Retina (tissue), 1 donor: ENCODE results near the gene NCOA7.
A peak's percentile ranks its signal among the peaks of the same experiment; 100 is the strongest.
"Not testable (repeated sequence)": the region's sequence is repeated elsewhere in the genome, so short reads cannot be mapped to it uniquely, and the experiment has no call there.

Experiments used
- DNase-seq: peaks from one replicate; pipeline ENCODE4 v3.0.0-alpha.2; 2016

The NCOA7 gene

GRCh38 chr6:125842091-125842626 lies 51.4 kb downstream of the NCOA7 start:
- DNase-seq = no peak

DNA sequence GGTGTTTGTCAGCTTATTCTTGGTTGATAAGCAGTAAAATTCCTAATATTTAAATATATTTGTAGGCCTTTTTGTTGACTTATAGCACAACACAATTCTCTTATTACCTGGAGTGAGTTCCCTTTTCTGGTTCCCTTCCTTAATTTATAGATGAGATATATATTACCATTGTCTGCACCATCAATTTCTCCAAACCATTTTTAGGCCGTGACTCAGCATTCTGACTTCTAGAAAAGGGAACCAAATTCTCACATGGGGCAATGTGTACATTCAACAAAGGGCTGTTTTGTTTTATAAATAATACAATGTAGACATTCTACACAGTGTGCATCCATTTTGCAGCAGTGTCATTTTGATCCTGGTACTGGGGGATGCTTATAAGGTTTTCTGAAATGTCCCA lies 52.8 kb downstream of the NCOA7 start:
- no peak for DNase-seq

DNA sequence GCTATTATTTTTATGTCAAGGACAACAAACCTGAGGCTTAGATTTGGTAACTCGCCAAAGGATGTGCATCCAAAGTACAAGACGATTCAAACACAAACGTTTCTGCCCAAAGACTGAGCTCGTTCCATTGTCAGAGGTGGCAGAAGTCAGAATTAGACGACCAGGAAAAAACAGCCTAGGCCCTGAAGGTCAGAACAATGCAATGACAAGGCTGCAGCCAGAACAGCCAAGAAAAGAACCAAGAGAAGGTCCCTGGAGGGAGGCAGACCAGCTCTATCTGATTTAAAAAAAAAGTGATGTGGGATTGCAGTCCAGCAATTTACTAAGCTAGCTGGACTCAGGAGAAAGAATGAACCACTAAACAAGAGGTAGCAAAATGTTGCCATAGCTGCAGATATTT lies 54.2 kb downstream of the NCOA7 start:
- DNase-seq = no peak

- DNase-seq = no peak
Measured at GRCh38 chr6:125846292-125847024, 55.7 kb downstream of the NCOA7 start.

- DNase-seq = not testable (repeated sequence)
Measured at GRCh38 chr6:125848286-125848685, 57.5 kb downstream of the NCOA7 start.

DNA sequence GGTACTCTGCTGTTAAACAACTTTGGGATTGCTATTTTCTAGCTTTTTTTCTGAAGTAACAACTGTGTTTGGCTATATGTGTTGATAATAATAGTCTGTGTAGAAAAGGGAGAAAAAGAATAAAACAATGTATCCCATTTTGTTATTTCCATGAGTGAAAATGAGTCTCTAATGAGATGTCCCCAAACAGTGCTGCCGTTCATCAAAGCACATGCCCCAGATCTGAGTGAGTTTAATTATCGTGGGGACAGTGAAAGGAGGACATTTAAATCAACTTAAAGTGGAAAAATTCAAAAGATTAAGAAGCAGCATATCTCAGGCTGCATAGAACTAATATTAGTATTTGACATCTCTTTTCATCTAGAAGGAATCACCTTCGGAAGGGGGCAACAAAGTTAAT lies 59.6 kb downstream of the NCOA7 start:
- DNase-seq = peak; percentile 15

DNA sequence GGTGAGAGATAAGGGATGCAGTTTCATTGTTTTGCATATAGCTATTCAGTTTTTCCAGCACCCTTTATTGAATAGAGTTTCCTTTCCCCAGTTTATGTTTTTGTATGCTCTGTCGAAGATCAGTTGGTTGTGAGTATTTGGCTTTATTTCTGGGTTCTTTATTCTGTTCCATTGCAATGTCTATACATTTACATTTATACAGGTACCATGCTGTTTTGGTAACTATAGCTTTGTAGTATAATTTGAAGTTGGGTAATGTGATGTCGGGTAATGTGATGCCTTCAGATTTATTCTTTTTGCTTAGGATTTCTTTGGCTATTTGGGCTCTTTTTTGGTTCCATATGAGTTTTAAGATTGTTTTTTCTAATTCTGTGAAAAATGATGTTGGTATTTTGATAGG lies 61.8 kb downstream of the NCOA7 start:
- no peak for DNase-seq

DNA sequence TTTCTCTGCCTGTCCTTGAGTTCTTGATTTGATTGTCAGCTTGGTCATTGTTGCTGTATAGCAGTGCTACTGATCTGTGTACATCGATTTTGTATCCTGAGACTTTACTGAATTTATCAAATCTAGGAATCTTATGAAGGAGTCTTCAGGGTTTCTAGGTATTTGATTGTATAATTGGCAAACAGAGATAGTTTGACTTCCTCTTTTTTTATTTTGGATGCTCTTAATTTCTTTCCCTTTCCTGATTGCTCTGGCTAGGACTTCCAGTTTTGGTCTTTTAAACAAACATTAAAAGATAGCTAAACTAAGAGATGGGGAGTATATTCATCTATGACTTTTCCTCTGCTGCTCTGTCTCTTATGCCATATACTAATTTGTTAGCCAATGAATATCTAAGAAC lies 62.4 kb downstream of the NCOA7 start:
- no peak for DNase-seq

GRCh38 chr6:125853756-125854155 lies 63.0 kb downstream of the NCOA7 start:
- no peak for DNase-seq

DNA sequence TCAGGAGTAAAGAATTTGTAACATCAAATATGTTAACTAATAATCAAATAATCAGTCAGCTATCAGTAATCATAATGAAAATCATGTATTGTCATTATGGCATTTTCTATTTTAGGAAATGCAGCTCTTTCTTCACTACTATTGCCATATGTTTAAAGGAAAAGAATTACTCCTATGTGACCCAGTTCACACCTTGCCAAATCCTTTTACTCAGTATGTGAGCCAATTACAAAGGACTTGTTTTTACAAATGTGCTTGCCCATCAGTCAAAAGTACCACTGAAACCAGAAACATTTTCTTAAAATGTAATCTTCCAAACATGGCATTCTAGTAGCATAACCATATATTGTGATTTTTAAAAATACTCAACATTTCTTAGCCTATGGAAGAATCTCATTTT lies 63.6 kb downstream of the NCOA7 start:
- DNase-seq = no peak

GRCh38 chr6:125855783-125856182 lies 65.0 kb downstream of the NCOA7 start:
- no peak for DNase-seq

- no peak for DNase-seq
Measured at GRCh38 chr6:125857846-125858245, 67.1 kb downstream of the NCOA7 start.

DNA sequence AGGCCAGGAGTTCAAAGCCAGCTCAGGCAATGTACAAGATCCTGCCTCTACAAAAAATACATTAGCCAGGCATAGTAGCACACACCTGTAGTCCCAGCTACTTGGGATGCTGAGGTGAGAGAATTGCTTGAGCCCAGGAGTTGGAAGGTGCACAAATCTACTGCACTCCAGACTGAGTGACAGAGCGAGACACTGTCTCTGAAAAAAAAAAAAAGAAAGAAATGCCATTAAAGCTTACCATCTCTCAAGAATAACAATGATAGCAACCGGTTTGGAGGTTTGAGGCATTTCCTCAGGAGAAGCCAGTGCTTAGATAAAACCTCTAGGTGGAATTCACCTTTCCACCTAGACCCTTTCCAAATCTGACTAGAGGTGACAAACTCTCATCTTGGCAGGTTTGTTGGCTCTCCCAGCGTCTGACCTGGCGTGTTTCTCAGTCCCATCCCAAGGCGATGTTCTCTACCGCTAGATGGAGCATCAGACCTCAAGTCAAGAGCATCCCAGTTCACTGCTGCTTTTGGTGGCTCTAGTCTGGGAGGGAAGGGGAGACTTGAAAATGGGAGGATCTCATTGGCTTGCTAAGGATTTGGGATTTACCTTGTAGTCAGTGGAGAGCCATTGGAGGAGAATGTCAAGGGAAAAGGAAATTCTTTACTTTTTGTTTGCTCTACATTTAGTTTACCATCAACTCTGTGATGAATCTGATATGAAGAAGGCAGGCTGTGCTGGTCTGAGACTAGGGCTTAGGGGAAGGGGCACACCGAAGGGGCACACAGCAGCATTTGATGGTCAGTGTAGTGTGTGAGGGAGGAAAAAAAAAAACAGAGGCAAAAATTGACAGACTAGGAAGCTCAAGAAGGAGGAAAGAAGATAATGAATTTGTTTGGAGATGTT lies 67.9 kb downstream of the NCOA7 start:
- peak; percentile 51 for DNase-seq

DNA sequence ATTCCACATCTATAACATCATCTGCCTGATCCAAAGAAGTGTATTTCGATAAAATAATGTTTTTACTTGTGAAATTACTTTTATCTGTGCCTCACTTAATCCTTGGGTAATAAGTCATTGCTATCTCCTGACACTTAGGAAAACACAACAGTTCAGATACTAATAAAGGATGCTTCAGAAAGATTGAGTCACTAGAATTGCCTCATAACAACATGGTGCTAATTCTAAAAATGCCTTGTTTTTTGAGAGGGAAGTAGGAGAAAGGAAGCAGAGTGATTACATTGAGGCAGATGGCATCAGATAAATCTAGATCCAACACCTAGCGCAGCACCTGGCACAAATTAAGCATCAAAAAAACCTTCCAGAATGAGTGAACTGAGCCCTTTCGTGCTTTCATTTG lies 69.0 kb downstream of the NCOA7 start:
- no peak for DNase-seq

- no peak for DNase-seq
Measured at GRCh38 chr6:125863023-125863422, 72.3 kb downstream of the NCOA7 start.

DNA sequence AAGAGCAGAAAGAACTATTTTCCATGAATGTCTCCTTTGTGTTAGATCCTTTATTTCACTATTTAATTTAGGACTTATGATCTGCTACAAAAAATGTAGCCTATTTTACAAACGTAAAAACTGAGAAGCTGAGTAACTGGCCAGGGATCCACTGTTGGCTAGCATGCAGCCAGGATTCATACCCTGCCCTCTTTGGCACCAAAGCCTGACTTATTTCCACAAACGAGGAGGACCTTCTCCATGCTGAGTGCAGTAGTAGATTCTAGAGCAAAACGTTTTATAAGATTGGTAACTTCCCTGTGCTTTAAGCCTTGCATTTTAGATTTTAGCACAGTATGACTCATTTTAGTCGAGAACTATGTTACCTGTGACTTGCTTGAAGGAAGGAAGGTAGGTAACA lies 74.3 kb downstream of the NCOA7 start:
- DNase-seq = no peak

- no peak for DNase-seq
Measured at GRCh38 chr6:125866433-125866832, 75.7 kb downstream of the NCOA7 start.

DNA sequence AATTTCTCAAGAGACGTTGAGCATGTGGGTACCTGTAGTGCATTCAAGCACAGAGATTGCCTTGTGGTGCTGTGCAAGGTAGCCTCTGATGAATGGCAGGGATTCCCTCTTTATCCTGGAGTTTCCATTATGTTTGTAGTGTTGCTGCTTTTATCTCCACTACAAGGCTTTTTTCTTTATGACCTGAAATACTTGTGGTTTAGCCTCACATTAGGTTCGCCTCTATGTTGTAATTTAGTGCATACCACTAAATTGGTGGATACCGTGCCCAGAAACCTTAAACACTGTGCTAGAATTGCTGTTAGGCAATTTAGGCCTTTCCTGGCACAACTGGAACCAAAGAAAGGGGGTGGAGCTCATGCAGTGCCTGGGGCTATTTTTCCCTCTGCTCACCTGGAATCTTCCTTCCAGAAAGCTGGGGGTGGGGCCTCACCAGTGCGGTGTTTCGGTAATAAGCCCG lies 76.8 kb downstream of the NCOA7 start:
- DNase-seq = no peak

- DNase-seq = no peak
Measured at GRCh38 chr6:125868252-125868651, 77.5 kb downstream of the NCOA7 start.

GRCh38 chr6:125868678-125869395 lies 78.1 kb downstream of the NCOA7 start:
- DNase-seq = no peak

- DNase-seq = no peak
Measured at GRCh38 chr6:125869427-125869826, 78.7 kb downstream of the NCOA7 start.

DNA sequence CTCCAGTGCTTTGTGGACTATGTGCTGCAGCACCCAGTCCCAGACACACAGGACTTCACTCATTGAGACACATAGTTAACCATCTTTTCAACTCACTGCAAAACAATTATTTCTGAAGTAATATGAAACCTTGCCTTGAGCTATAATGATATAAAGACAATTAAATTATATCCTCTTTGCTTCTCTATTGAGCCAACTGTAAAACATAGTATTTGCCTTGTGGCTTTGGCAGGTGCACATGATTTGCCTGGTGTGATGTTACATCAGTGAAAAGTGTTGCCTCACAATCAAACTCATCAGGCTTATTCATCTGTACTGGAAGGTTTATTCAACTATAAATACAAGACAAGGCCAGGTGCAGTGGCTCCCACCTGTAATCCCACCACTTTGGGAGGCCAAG lies 80.6 kb downstream of the NCOA7 start:
- DNase-seq = no peak

DNA sequence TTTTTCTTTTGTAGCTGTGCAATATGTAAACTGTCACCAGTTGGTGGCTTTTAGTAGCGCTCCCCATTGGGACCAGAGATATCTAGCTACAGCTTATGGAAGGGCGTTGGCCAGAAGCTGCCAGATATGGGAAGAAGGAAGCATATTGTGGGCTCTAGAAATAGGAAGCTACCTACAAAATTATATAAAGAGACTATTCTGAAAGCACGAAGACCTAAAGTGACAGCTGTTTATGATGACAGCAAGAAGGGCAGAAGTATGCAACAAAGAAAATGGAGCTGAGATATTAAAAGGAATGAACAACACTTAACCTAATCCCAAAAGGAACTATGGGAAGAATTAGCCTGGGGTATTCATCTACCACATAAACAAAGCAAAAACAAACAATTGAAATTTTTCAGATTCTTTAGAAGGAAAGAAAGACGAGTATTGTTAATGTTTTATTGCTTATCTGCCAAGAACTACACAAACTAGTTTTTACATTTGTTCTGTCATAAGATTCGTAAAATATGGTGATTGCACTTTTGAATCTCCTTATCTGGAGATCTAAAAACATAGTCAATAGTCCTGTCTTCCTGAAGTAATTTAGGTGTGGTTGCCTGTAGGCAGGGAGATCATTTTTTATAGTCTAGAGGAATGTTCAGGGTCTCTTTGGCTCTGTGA lies 81.6 kb downstream of the NCOA7 start:
- no peak for DNase-seq
